GM18870 (cell line): Measurements from ENCODE around the gene GNAQ.

Experiments
- ATAC-seq: cut with Tn5 transposase; IDR thresholded peaks from one replicate; pipeline ENCODE4 v1.9.1; 2021; ENCODE audit warnings: moderate library complexity; ENCODE audit not compliant: unreplicated experiment

GNAQ gene

GRCh38 chr9:77851882-77852595, 179.6 kb downstream of the GNAQ start:
- no peak for ATAC-seq

GRCh38 chr9:77848897-77849296, 182.7 kb downstream of the GNAQ start:
- no peak for ATAC-seq

DNA sequence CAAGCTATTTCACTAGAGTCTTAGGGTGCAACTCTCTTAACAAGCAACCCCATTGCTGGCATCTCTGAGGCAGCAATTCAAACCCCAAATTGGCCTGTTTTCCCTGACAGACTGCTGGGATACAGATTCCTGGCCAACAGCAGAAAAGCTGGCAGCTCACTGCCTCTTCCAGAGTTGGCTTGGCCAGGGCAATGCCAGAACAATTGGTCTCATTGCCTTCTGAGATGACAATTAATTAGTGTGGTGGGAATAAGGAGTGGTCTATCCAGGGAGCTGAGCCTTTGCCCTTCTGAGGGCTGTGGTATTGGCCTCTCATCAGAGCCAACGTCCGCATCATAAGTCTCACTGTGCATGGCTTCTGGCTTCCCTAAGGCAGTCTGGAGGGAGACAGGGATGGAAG, 183.2 kb downstream of the GNAQ start:
- ATAC-seq: no peak

DNA sequence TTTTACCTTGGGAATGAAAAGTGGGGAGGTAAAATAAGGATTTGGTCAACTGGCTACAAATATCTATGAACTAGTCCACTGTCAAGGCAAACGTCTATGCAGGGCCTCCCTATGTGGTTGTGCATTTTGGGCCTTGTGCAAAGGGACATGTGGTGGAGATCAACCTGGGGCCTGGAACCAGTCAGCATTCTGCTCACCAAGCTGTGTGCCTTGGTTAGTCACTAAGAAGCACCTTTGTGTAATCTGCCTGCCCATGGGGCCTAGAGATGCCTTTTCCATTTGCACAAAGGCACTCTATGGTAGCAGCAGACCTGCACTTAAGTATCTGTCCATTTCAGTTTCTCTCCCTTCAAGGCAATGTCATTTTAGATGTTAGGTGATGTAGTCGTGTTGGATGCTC, 184.0 kb downstream of the GNAQ start:
- ATAC-seq: no peak

GRCh38 chr9:77847059-77847499, 184.5 kb downstream of the GNAQ start:
- no peak for ATAC-seq

DNA sequence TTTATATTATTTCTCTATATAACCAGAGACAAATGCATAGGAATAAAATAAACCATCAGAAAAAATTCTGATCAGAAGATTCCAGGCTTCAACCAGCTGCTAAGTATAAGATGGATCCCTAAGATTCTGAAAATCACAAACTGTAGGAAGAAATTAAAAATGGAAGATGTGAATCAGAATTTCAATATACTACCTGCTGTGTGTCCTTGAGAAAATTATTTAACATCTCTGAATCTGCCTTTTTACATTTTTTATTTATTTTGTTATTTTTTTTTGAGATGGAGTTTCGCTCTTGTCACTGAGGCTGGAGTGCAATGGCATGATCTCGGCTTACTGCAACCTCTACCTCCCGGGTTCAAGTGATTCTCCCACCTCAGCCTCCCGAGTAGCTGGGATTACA, 187.2 kb downstream of the GNAQ start:
- ATAC-seq: no peak

DNA sequence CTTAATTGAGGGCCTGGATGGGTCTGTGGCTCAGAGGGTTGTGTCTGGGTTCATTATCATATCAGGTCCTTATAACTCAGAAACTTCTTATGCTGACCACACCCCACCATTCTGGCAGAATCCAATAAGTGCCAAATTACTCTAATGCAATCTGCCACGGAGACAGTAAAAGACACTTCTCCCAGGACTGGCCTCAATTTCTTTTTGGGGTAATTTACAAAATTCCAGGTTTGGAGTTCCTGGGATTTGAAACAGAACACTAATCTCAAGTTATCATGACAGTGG, 187.8 kb downstream of the GNAQ start:
- ATAC-seq: no peak

DNA sequence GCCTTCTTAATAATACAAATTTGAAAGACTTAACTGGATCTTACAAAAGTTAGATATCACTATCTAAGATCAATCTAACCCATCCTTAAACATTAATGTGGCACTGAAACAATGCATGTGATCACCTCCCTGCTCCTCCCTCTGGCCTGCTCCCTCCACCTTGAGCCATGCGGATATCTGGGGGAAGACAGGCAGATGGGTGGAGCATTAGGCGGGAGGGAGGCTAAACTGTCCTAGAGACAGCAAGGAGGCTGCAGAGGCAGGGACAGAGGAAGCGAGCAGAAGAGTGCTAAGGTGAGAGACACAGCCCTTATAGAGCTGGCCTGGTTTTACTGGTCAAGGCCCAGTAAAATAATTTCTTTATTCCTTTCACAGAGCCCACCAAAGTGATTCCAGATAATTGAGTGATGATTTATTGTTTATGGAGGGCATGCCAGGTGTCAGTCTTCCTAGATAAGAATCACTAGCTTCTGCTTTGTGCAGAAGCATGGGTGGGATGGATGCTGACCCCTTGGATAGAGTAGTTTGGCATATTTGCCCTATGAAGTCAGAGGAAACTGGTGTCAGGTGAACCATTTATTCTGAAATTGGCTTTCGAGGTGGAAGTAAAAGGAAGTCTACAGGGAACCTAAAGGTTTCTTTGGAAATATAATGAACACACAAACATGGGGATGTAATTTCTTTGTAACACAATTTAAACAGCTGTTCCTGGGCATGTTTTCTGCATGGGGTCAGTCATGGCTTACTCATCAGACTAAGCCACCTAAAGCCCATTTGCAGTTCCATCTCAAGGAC, 188.3 kb downstream of the GNAQ start:
- no peak for ATAC-seq

GRCh38 chr9:77841739-77842386, 189.7 kb downstream of the GNAQ start:
- ATAC-seq: peak; percentile 82

DNA sequence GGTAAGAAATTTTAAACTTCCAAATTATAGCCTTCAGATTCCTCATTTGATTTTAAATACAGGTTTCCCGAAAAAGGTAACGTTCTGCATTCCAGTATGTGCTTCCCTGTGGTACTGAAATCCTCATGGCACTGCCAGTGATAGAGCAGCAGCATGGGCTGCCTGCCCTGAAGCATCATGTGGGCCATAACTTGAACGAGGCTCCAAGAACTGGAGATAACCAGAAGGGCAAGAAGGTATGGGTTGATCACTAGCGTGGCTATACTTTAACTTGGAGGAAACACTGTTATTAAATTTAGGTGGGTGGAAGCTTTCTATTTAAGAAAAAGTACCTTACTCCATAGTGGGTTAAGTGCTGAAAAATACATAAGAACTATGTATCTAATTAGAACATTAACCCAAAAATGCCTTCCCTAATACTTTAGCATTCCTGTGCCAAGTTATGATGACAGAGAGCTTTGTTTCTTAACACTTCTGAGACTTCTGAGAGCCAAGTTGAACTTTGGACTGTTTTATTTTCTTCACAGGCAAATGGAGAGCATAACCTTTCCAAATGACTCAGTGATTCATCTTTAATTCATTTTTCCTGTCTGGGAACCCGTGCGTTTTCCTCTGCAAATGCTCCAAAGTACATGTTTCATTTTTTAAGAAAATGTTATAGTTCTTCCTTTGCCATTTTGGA, 192.0 kb downstream of the GNAQ start:
- ATAC-seq: no peak

- no peak for ATAC-seq
These were observed 192.6 kb downstream of the GNAQ start for GRCh38 chr9:77838986-77839385.

DNA sequence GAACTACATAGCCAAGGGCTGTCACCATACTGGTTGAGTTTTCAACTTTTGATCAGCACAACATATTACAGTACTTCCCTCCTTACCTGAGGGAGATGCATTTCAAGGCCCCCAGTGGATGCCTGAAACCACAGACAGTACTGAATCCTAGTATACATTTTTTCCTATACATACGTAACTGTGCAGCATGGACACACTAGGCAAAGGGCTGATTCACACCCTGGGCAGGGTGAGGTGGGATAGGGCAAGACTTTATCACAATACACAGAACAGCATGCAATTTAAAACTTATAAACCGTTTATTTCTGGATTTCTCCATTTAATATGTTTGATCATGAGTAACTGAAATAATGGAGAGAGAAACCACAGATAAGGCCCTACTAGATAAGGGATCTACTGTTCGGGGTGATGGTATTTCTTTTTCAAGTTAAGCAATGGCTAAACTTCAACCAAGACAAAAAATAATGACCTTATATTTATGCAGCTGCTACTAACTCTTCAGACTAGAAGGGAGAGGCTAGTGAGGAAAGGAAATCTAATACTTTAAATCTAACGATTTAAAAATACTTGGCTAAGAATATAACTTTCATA, 196.6 kb downstream of the GNAQ start:
- ATAC-seq: no peak

- no peak for ATAC-seq
These were observed 197.8 kb downstream of the GNAQ start for GRCh38 chr9:77833561-77834429.

DNA sequence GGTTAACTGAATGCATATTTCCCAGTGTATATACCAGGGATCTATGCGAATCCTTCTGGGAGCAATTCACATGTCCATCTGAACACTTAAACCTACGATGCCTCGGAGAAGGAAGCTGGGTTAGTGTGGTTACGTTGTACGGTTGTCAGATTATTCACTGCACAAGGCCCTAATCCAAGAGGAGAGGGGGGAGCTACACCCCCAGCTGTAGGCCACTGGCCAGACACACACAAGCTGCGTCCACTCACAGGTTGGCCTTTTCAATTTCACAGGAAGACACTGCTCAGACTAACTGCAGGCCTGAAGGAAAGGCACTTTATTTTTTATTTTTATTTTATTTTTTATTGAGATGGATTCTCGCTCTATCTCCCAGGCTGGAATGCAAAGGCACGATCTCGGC, 199.0 kb downstream of the GNAQ start:
- ATAC-seq: no peak

DNA sequence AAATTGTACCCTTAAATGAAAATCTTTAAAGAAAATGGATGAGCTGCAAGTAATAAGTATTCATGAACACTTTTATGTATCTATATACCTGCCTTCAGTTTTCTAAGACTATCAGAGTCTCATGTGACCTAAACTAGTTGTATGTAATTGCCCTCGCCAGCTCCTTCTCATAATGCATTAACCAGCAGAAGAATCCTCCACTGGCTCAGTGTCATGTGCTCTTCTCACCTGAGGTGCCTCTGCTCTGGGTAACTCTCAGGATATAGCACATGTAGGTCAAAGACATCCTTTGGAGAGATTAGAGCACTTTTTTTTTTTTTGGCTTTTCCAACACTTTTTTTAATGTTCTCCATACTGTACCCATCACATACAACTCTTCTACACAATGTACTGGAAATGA, 199.8 kb downstream of the GNAQ start:
- ATAC-seq: no peak

DNA sequence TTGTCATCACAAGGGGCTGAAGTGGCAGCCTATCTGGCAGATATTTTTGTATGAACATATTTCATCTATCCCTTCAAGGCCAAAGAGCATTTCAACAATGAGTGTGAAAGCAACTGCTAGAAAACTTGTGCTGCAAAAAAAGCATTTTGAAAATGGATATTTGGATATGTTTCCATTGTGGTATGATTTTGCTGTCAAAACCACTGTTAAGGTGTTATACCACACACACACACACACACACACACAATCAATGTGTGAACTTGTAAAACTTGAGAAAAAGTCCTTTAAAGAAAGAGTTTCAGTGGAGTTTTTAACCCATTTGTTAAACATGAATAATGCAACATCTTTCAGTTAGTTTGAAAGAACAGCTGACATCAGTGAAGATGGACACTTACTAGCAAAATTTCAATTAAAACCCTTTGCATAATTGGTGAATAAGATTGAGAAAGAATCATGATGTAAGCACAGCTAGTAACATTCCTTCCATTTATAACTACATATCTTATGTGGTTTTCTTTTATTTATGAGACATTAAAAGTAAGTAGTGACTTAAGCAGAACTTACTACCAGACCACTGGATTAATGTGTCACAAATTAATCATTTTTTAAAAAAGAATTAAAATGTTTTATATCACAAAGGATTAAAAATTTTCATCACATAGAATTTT, 200.9 kb downstream of the GNAQ start:
- no peak for ATAC-seq

- ATAC-seq: no peak
These were observed 202.2 kb downstream of the GNAQ start for GRCh38 chr9:77829420-77829819.

DNA sequence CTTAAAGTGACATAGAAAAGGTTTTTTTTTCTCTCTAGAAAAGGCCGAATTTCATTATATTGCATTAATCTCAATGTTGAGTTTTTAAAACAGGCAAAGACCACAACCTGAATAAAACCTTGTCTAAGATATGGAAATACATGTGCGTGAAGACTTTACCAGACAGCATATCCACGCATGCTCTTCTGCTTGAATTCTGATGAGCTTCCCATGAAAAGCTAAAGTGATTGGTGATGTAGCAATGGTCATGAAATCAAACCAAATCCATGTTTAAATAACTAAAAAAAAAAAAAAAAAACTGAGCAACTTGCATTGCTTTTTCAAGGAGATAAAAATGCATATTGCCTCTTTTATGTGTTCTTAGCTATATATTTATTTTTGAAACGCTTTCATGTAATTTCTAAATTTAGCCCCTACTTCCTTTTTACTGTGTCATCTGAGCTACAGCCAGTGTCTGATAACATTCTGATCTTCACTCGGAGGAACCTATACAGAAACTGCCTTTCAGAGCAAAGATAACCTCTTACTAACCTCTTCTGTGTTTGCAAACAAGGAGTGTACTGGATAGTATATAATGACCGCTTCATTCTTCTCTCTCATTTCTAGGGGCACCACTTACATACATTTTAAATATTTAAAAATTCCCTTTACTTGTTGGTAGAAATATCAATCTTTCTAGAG, 204.4 kb downstream of the GNAQ start:
- no peak for ATAC-seq

DNA sequence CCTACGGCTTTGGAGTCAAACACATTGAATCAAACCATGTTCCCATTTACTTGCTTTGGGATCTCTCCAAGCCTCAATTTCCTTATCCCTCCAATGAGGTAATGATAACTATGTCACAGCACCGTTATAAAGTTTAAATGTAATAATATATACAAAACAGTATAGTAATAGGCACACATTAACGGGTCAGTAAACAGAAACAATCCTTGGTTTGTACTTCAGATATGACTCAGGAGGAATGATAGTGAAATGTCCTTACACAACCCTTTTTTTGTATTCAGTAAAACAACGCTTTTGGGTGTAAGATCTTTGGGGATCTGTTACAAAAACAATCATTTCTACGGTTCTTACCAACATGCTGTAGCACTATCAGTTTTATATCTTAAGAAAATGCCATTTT, 205.0 kb downstream of the GNAQ start:
- no peak for ATAC-seq
